Colon (tissue), 2 donors: ENCODE measurements around the gene EPHA7.

Experiments
- FAIRE-seq: peaks from 2 replicates; lab custom pipeline; 2012; peaks lifted over from hg19 to GRCh38; lab: Jason Lieb, UNC
- donor health status: control.
- donor health status: control.

EPHA7 gene

DNA sequence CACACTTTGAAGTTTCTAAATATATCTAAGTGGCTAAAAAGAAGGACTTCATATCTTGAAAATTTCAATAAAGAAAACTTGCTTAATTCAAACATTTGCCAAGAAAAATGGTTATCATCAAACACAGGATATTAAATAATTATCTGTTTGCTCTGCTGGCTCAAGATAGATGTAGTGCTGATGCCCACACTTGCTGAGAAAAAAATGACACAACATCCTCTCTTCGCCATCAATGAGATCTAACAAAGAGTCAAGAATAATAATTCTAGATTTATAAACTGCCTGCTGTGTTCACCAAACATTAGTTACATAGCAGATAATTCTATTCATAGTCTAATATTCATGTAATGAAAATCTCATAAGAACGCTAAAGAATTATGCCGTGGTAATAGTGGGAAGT is 93.6 kb downstream of the EPHA7 start:
- no peak for FAIRE-seq

DNA sequence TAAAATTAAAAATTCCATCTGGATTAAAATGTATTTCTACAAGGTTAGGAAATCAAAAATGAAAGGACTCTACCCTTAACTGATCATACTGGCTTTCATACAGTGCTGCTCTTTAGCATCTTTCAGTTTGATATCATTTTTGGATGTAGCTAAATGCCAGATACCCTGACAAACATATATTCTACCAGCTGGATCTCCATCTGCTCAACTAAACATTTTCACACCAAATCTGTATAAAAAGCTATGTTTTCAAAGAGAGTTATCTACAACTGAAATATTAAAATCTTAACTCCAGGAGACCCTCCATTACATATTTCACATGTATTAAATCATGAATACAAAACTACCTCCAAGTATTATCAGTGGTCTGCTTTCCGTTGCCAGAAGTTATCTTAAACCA is 95.7 kb downstream of the EPHA7 start:
- no peak for FAIRE-seq

DNA sequence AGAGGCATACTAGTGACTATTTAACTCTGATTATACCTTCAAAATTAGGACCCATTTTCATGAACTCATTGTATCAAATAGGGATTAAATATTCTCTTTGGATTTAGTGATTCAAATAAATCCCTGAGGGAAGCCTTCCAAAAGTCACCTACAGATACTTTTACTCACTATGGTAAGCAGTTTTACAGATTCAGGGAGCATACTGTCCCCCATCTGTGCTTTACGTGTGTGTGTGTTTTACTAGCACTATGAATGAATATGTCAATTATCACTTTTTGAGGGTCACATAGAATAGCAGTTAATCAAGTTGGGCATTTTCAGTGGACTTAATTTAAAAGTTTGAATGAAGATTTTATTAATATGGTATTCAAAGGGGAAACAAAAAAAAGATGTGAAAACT is 96.7 kb downstream of the EPHA7 start:
- FAIRE-seq, result no peak

DNA sequence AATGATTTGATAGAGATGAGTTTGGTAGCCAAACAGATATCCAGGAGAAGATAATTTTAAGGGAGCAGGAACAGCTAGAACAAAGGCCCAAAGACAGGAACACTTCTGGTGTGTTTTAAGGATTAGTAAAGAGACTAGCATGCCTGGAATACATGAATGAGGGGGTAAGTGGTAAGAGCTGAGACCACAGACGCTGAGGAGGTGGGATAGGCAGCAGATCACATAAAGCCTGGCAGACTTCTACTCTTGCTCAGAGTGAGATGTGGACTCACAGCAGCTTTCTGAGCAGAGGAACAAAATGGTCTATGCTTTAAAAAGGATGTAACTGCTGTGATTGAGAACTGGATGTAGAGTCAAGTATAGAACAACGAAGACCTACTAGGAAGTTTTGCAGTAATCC is 100.1 kb downstream of the EPHA7 start:
- no peak for FAIRE-seq

DNA sequence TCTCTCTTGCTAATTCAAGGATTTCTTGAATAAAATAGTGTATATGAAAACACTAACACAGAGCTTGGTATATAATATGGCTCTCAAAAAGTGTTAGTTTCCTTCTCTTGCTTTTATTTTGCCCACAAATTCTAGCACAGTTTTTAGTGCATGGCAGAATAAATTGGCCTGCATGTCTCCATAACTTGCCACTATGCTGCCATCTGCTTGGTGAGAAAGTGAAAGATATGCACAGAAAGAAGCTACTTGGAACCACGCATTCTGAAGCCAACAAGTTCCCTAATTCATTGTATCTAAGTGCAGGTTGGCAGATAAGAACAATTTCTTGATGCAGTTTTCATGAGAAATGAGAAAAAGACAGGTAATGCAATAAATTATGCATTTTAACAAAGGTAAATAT is 101.2 kb downstream of the EPHA7 start:
- no peak for FAIRE-seq

DNA sequence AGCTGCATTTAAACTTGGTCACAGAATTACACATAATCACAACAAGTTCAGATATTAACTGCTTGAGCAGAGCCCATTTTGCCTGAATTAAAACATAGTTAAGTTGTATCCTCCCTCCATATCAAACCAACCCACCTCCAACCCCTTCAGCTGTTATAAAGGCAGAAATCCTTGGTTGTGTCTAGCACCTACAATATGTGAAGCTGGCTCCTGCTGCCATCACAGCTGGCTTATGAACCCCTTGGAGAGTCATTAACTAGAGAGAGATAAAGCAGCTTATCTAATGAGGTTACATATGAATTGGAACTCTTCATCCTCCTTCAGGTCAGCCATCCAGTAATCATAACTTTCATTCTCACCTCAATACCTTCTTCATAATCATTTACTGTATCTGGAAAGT is 101.8 kb downstream of the EPHA7 start:
- no peak for FAIRE-seq

DNA sequence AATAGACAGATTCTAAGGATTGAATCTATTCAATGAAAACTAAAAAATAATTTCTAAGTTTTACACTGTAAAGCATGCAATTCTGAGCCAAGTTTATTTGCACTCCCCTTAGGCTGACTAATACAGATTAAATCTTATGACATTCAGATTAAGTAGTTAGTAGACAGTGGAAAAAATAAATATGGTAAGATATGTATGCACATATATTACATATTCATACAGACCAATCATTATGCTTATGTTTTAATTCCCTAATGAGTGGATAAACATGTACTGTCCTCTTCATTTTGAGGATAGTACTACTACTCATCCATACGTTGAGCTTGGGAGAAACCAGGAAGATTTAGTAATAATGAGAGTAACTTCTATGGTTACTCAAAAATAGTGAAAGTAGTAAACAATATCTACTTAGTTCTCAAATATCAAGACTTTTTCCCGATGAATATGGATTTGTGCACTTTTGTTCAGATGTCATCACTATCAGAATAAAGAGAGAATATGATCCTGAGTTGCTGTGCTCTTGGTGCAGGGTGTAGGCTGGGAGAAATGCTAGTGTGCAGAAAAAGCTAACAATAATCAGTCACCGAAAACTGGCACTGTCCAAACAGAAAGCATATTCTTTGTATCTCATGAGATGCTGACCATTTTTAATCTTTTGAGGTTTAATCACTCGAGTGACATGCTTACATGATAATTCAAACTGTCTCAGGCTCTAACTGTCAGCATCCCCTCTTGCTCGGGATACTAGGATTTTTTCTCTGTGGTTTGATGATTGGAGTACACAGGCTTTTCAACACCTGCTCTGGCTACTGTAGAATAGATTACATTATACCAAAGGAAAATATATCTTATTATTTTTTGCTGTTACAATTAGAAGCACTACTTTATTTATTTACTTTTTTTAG is 111.6 kb downstream of the EPHA7 start:
- no peak for FAIRE-seq

DNA sequence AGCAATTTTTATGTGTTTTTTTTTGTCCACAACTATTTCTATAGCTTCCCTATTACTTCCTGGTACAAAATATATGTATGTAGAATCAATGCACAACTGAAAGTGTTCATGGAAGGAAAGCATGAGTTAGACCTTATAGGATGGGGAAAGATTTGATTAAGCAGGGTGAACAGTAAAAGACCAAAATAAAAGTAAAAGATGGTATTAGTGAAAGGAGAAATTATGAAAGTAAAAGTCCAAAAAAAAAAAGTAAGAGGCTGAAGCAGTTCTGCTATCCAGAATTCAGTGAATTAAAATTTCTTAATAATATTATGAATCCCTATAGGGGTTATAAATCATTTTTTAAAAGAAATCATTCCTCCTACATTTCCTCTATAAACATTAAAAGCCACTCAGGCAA is 114.3 kb downstream of the EPHA7 start:
- no peak for FAIRE-seq

DNA sequence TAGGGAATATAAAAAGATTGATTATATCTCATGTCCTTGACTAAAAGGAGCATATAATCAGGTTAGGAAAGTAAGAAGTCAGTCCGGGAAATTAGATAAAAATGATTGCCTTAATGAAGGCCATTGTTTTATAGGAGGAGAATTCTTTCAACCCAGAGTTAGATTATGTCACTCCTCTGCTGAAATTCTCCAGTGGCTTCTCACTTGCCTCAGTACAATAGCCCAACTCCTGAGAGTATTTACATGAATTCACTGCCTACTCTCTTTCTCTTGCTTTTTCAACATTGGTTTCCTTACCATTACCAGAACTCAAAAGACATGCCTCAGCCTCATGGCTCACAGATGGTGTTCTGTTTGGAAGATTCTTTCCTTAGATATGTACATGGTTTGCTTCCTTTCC is 114.9 kb downstream of the EPHA7 start:
- no peak for FAIRE-seq

DNA sequence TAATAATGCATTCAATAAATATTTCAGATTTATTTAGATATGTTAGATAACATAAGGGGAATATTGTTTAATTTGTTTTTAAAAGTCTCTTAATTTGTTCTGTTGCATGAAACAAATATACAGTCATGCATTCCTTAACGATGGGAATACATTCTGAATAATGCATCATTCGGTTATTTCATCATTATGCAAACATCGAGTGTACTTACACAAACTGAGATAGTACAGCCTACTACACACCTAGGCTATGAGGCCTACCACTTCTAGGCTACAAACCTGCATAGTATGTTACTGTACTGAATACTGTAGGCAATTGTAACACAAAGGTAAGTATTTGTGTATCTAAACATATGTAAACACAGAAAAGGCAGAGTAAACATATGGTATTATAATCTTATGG is 118.7 kb downstream of the EPHA7 start:
- FAIRE-seq, result no peak

DNA sequence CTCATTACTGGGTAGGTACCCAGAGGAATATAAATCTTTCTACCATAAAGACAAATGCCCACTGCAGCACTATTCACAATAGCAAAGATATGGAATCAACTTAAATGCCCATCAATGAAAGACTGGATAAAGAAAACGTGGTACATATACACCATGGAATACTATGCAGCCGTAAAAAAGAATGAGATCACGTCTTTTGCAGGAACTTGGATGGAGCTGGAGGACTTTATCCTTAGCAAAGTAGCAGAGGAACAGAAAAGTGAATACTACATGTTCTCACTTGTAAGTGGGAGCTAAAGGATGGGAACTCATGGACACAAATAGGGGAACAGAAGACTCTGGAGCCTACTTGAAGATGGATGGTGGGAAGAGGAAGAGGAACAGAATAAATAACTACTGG is 119.7 kb downstream of the EPHA7 start:
- no peak for FAIRE-seq

DNA sequence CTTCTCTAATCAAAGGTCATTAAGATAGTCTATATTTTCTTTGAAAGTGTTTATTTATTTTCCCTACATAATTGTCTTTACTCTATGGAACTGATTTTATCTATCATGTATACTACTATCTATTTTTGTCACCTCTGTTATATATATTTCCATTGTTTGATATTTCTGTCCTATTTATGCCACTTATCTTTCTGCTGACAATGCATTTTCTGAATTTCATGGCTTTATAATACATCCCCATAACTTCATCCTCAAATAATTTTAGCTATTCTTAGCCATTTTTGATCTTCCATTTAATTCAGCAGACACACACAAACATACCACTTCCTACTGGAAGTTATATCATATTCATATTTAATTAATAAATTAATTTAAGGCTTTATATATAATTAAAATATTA is 123.7 kb downstream of the EPHA7 start:
- FAIRE-seq, result no peak

DNA sequence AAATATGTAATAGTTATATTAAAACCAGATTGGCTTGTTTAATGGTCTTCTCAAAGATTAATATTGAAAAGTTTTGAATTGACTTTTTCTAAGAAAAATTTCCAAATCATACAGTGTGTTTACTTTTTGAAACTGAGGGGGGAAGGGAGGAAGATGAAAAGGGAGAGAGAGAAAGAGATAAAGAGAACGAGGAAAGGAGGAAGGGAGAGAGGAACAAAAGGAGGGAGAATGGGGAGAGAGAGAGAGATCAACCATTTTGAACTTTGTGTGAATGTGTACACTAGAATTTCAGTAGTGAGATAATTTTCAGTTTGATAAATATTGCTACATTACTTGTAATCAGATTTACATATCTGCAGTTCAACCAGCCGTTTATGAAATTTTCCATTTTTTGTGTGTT is 124.5 kb downstream of the EPHA7 start:
- no peak for FAIRE-seq

DNA sequence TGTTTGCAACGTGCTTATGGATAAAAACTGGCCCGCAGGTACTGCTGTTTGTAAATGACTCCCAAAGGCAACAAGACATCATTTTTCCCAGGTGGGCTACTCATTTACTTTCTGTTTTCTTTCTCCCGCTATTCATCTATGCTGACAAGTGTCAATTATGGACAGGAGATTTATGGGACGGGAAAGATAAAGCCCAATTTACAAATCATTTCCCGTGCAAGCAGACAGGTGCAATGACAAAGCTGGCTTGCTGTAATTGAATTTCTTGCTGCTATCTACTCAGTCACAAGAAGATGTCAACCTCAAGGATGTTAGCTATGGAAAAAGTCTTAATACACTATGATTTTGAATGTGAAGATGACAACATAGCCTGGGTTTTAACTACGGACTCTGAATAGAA is 125.5 kb downstream of the EPHA7 start:
- no peak for FAIRE-seq

DNA sequence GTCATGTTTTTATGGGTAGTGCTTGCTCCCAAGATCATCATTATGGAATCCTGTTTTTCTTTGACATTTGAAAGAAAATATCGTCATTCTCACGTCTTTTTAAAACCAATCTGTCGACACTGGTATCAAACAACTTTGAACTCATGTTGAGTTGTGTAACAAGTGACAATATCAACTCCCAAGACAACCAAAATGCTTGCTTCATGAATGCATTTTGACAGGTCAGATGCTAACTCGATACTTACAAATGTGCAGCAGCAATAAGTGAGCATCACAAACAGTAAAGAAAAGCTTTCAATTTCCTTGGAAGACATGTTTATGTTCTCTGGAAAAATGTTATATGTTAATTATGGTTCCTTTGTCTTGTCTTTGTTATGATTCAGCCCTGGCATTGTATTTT is 125.9 kb downstream of the EPHA7 start:
- FAIRE-seq, result no peak

DNA sequence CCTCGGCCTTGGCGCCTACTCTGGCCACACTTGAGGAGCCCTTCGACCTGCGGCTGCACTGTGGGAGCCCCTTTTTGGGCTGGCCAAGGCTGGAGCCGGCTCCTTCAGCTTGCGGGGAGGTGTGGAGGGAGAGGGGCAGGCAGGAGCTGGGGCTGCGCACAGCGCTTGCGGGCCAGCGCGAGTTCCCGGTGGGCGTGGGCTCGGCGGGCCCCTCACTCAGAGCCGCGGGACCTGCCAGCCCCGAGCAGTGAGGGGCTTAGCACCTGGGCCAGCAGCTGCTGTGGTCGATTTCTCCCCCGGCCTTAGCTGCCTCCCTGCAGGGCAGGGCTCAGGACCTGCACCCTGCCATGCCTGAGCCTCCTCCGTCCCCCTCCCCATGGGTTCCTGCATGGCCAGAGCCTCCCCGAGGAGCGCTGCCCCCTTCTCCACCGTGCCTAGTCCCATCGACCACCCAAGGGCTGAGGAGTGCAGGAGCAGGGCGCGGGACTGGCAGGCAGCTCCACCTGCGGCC is 136.8 kb downstream of the EPHA7 start:
- FAIRE-seq, result no peak

DNA sequence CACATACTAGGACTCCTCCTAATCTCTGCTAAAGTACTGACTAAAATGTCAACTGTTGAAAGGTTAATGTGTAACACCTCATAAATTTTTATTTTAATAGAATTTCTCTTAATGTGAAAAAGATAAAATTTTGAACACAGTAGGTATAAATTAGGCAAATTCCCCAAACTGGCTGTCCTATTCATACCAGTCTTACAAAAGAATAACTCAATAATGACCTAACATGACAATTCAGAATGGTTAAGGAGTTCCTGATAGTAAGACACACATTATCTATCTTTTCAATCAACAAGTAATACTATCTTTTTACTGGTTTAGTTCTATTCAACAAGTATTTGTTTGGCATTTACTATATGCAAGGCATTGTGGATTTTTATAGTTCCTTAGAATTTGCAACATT is 141.1 kb downstream of the EPHA7 start:
- no peak for FAIRE-seq

DNA sequence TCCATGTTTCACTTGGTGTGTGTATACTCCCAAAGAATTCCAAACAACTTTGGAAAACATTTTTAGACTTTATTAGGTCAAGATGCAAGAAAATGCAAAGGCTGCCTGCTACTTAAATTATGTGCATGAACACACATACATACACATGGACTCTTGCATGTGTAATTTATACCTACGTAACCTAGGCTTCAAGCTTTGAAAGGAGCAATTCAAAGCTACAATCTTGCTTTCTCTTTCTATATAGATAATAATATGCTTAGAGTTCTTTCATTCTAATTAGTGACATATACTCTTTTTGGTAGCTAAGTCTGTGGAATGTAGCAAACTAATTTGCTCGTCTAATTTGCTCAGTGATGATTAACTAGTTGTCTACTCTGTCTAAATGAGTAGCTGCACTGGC is 146.5 kb downstream of the EPHA7 start:
- FAIRE-seq, result no peak

DNA sequence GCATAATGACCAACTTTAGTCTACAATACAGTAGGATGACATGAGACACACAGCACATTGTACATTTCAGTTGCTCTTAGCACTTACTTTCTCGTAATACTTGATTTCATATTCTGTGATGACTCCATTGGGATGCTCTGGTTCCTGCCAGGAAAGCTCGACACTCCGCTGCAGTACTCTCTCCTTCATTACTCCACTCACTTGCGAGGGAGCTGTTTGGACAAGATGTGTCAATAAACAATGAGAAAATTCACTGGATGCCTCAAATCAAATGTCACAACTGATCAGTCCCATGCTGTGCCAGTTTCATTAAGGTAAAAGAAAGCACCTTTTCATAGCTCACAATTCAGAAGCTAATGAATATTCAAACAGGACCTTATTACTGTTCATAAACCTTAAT is 147.1 kb downstream of the EPHA7 start:
- FAIRE-seq, result no peak

DNA sequence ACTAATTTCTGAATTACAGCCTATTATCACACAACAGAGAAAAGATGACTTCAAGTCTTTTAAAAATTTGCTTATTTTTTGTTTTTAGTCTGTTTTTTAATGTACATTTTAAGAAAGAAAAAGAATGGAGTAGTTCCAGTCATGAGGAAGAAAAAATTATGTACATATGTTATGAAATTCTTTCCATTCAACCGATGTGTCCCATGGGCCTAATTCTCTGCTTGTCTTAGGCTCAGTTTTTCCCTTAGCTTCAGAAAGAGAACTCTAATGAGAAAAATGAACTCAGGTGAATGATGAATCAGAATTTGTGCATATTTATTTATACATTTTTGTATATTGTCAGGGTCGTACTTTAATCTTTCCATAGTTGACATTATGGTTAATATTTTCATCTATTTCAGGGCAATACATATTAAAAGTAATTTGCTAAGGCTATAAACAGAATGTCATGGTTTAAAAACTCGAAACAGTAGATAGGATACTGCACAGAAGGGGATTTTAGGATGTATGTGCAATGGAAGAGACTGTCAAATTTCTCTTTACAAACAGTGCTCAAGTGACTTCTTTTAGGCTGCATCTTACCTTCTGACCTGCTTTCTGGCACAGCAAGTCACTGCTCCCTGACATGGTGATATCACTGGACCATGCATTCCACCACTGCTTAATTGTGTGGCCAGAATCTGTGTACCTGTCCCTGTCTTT is 153.1 kb downstream of the EPHA7 start:
- FAIRE-seq, result no peak

DNA sequence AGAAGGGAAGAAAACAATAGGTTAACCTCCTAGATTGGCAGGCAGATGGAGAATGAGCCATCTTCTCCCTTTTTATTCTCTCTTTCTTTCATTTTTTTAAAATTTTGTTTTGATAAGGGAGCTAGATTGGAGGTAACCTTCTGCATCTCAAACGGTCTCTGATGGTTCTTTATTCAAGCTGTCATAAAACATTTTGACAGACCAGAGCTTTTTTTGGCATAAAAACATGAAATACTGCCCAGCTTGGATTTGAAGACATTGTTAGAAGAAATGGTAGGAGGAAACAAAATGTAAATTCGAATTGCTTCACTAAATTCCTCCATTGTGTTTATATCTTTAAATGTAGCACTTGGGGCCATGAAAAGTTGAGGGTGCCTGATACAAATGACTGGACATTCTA is 158.5 kb downstream of the EPHA7 start:
- FAIRE-seq, result no peak

DNA sequence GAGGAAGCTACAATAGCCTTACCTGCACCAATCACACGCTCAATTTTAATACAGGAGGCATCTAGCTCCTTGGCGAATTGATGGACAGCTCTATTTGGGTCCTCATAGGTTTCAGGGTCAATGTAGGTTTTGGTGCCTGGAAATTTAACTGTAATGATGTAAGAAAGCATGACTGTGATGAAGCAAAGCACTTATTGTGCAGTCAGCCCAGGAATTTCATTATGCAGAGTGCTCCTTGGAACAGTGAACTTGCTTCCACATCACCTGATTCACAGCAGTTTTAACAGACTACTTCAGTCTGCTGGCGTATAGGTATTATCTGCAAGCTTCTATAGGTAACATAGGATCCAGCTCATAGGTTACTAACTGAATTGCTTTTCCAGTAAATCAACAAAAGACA is 160.0 kb downstream of the EPHA7 start:
- no peak for FAIRE-seq

DNA sequence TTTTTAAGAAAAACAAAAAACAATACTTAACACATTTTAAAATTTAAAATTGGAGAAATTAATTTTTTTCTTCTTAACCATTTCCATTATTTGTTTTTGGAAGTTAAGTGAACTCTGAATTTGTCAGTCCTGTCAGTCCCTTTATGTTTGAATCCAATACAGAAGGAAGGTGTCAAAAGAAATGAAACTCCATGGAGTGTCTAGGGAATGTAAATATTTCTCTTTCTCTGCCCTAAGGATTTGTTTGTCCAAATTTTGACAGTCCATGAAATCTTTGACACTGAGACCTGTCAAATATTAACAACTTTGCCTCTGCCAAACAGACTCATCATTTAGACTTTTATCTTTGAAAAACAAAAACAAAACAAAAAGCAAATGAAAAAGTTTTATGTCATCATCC is 166.4 kb downstream of the EPHA7 start:
- FAIRE-seq, result no peak

DNA sequence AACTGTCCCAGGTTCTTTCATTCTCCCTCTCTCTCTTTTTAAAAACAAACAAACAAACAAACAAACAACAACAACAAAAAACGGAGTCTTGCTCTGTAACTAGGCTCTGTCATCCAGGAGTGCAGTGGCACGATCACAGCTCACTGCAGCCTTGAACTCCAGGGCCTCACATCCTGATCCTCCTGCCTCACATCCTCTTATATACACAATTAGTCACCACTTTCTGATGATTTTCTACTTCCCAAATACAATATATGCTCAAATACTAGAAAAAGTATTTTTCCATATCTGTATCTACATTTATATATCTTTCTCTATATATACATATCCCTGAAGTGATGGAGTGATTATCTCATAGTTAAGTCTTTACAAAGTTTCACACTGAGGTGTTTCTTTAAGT is 170.7 kb downstream of the EPHA7 start:
- no peak for FAIRE-seq
